GM18517 (cell line): ENCODE measurements around the gene PLB1.

Experiments used
- ATAC-seq: cut with Tn5 transposase; IDR thresholded peaks from one replicate; pipeline ENCODE4 v1.9.1; 2021; ENCODE audit warnings: mild to moderate bottlenecking, moderate library complexity; ENCODE audit not compliant: unreplicated experiment

The PLB1 gene

DNA sequence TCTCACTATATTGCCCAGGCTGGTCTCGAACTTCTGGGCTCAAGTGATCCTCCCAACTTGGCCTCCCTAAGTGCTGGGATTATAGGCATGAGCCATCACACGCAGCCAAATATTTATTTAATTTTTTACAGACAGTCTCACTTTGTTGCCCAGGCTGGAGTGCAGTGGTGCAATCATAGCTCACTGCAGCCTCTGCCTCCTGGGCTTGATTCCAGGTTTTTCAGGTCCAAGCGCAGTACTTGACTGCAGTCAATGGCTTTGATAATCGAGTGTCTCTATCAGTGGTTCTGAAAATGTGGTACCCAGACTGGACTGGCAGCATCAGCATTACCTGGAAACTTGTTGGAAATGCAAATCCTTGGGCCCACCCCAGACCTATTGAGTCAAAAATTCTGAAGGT lies 63.1 kb downstream of the PLB1 start:
- no peak for ATAC-seq

DNA sequence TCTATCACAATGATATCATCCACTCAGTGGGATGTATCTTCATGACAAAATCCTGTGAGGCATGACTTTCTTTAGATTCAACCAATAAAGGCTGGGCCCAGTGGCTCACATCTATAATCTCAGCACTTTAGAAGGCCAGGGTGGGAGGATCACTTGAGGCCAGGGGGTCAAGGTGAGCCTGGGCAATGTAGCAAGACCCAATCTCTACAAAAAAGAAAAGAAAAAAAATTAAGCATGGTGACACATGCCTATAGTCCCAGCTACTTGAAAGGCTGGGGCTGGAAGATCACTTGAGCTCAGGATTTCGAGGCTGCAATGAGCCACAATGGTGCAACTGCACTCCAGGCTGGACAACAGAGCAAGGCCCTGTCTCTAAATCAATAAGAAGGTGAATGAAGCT lies 68.0 kb downstream of the PLB1 start:
- ATAC-seq = no peak

DNA sequence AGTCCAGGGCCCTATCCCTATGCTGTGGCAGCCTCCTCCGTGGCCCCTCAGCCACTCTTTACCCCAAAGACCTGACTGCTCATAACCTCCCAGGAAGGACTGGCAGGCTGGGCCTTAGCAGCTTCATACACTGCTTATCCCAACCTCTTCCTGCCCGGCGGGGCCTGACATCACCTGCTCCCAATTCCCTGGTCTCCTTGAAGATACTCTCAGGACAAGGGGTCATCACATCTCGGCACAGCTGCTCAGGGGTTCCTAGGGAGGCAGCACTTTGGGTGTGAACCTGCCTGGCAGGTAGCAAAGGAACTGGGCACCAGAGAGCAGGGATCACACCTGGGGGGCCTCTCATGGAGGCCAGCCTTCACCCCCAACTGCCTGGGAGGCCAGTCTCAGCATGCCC lies 68.5 kb downstream of the PLB1 start:
- no peak for ATAC-seq

DNA sequence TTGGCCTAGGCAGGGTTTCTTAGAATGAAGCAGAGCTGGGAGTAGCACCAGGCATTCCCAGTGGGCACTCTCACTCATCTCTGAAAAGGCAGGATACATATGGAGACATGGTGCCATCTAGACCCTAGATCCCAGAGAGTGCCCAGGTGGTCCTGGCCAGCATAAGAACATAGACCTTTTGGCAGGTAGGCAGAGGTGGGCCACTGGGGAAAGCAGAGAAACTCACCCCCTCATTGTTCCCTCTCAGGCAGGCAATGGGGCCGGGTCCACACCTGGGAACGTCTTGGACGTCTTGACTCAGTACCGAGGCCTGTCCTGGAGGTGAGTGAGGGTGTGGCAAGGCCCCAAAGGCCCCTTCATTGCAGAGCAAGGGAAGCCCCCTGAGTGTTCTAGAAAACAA lies 69.2 kb downstream of the PLB1 start:
- ATAC-seq = no peak

DNA sequence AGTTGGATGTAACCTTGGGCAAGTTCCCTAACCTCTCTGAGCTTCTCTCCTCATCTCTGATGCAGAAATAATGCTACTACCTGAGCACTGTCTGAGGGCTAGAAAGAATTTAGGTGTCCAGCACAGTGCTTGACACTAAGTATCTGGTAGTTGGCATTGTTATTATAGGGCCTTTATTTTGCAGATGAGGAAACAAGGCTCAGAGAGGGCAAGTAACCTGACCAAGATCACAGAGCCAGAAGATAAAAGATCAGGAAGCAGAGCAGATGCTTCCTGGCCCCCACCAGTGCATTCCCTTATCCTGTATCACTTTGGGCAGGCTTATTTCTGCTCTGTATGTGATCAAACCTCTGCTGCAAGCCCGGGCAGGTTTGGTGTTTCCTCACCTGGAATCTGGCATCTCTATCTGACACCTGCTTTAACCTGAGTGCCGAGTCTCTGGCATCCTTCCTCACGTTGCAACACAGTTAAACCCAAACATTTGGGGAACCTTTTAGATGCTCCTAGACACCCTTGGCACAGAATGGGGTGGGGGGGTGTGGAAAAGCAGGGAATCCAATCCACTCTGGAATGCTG lies 69.9 kb downstream of the PLB1 start:
- no peak for ATAC-seq

DNA sequence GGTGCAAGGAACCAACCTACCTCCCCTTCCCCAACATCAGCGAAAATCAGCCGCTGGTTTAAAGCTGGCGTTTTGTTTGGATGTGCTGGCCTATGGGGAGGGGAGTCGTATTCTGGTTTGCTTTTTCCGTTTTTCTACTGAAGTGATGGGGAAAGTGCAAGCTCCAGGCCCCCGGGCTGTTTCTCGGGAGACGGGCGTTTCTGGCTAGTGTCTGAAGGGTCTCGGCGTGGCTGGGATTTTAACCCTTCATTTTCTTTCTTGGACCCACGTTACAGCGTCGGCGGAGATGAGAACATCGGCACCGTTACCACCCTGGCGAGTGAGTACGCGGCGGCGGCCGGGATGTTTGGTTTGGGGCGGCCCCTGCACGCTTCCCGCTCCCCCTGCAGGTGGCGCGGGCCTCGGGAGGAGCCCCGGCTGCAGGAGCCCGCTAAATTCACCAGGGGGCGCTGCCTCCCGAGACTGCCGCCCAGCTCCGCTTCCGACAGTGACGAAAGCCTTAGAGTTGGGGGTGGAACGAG lies 70.7 kb downstream of the PLB1 start:
- peak; percentile 81 for ATAC-seq

DNA sequence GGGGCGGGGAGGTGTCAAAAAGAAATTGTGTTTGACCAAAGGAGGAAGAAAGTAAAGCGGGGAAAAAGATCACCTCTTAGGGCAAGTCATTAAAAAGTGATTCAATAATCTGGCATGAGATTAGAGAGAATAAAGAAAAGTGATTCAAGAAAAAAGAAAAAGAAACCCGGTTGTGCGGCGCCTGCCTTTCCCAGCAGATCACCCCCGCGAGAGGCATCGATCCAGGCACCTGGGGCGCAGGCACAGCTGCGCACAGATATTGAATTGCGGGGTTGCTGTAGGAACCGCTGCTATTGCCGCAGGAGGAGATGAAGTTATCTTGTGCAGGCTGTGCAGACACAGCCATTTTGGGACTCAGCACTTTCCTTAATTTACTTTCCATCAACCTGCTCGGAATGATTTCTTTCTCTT lies 71.2 kb downstream of the PLB1 start:
- no peak for ATAC-seq

DNA sequence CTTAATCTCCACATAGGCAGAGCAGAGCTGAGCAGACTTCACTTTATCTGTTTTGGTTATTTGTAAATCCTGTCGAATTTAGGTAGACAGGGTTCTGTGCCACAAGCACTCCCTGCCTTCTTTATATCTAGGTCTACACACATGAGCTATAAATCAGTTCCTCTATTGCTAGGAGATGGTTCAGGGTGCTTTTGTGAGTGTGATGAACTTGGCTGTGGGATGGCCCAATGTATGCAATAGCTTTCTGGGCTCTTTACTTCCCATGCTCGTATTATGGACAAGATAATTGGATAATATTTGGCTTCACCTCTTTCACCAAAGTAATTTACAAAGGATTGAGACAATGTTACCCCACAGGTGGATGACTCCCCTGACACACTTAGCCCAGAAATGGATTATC lies 72.2 kb downstream of the PLB1 start:
- ATAC-seq = no peak

DNA sequence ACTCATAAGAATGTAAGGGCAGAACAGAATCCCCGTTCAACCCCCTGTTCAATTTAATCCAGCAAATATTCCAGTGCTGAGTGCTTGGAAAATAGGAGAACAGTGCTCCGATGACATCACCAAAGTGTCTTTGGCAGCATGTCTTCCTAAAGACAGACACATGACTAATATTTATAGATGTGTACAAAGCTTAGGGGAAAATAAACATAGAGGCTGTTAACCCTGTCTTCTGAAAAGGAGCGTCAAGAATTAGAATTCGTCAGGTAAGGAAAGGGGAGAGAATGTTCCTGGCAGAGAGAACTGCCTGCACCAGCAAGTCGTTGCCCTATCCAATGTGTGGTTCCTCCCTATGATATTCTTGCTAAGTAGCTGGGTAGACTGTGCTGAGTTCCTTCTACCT lies 72.7 kb downstream of the PLB1 start:
- ATAC-seq = no peak

DNA sequence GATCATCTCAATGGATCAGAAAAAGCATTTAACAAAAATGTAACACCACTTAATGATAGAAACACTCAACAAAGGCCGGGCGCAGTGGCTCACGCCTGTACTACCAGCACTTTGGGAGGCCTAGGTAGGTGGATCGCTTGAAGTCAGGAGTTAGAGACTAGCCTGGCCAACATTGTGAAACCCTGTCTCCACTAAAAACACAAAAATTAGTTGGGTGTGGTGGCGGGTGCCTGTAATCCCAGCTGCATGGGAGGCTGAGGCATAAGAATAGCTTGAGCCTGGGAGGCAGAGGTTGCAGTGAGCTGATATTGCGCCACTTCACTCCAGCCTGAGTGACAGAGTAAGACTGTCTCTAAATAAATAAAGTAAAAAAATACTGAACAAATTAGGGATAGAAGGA lies 74.6 kb downstream of the PLB1 start:
- no peak for ATAC-seq

DNA sequence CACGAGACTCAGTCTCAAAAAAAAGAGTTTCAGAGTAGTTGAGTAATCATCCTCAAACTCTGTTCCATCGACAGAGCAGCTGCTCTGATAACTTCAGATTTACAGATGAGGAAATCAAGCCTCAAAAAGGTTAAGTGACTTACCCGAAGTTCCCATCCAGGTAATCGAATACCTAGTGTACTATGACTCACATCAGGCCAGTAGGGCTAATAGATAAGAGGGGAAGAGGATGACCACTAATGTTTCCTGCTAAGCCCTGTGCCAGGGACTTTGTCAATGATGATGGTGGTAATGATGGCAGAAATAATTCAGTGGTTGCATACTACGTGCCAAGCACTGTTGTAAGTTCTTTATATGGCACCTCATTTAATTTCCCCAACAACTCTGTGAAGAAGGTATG lies 80.9 kb downstream of the PLB1 start:
- ATAC-seq = no peak

DNA sequence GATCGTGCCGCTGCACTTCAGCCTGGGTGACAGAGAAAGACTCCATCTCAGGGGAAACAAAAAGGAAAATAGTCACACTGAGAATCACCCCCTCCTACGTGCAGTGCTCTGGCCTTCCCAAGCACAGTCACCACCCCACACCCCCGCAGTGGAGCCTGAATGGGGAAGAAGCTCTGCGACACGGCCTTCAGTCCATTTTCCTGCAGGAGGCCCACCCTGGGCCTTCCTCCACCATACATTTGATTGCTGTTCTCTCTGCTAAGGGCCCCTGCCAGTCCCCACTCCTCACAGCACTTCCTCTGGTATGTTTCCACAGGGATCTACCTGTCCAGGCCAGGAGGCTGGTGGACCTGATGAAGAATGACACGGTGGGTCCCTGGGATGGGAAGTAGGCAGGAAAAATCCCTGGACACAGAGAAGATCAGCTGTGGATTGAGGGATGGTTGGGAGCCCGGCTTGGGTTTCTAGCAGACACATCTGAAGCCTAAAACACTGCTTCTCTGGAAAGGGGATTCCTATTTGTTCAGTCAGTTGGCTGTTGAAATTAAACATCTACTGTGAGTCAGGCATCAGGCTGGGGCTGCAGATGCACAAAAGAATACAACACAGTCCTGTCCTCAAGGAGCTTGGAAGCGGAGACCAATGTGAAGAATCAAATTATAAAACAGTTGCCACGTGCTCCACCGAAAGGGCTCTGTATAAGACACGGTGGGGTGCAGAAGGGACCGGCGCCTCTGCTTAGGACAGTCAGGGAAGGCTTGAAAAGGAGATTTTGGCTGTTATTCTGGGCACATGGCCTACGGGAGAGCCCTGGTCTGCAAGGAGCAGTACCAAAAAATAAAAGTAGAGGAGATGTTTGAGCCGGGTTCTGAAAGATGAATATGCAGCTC lies 82.2 kb downstream of the PLB1 start:
- no peak for ATAC-seq

DNA sequence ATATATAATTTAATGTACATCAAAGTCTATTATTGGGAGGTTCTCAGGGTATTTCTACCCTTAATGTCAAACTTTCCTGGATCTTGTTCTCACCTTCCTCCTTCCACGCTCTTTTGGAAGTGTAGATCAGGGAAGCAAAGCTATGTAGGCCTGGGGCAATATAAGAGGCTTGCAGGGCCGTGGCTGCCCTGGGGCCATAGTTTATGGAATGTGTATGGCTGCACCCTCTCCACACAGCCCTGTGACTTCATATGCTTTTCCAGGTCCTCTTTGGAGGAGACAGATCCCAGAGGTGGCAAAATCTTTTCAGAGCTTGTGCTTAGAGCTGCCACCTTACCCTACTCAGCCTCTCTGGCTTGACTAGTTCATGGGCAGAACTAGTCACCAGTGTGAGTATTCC lies 82.9 kb downstream of the PLB1 start:
- no peak for ATAC-seq

DNA sequence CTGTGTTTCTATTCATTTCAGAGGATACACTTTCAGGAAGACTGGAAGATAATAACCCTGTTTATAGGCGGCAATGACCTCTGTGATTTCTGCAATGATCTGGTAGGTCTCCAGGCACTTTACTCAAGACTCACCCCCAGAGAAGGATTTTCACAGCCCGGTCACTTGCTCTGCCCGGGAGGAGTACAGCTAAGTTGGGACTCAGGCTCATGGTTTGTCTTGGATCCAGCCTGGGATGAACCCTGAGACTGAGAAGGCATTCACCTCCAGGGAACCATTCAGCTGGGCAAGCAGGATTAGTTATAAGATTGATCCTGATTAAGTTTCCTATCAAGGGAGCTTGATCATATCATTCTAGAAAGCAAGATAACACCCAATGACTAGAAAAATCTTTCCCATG lies 83.7 kb downstream of the PLB1 start:
- ATAC-seq = no peak

DNA sequence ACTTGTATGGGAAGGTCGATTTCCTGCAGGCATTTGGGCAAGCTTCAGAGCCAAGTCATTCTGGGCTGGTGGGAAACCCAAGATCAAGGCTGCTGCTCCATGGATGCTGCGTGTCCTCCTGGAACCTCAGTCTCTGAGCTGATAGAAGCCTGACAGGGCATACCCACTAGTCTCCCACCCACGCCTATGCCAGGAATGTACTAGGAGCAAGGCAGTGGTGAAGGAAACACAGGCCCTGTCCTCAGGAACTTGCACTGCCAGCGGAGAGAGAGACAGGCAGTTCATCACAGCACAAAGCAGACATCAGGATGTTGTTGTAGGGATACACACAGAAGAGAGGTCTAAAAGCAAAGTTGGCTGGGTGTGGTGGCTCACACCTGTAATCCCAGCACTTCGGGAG lies 84.2 kb downstream of the PLB1 start:
- no peak for ATAC-seq

DNA sequence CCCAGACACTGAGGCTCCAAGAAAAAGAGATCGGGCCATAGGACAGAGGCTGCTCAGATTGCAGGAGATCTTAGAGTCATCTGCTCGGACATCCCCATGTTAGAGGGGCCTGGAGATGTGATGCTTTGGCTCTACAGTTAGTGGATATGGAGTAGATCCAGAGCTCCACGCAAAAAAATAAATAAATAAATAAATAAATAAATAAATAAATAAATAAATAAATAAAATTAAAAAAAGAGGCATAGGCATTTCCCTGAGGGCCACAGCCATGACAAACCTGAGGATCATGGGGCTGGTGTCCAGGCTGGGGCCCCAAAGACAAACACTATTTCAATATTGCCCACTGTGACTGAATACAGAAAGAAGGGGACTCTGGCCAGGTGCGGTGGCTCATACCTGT lies 85.5 kb downstream of the PLB1 start:
- no peak for ATAC-seq

DNA sequence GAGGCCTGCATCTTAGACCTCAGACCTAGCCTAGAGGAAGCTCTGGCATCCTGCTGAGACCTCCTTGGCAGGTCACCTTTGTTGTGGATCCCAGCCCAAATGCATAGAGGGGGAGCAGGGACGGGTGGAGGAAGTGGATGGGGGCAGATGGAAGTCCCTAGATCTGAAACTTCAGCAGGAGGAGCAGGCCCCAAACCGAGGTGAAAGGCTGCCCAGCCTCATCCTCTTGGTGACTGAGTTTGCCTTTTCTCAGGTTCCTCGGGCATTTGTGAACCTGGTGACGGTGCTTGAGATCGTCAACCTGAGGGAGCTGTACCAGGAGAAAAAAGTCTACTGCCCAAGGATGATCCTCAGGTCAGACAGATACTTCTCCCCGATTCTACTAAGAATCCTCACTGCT lies 86.3 kb downstream of the PLB1 start:
- ATAC-seq = no peak

DNA sequence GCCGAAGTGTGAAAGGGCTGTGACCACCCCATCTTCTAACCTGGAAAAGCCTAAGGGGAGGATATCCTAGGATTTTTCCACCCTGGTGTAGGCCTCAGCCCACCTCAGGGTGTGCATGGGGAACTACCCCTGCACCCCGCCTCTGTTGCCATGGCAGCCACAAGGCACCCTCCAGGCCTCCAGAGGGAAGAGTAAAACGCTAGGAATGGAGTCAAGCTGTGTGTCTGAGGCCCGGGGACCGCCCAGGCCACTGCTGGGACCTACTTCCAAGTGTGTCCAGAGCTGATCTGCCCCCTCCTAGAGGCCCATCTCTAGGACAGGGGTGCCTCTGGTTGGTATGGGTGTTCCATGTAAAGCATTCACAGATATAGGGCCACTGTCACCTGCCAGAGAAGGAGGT lies 86.7 kb downstream of the PLB1 start:
- ATAC-seq = no peak

DNA sequence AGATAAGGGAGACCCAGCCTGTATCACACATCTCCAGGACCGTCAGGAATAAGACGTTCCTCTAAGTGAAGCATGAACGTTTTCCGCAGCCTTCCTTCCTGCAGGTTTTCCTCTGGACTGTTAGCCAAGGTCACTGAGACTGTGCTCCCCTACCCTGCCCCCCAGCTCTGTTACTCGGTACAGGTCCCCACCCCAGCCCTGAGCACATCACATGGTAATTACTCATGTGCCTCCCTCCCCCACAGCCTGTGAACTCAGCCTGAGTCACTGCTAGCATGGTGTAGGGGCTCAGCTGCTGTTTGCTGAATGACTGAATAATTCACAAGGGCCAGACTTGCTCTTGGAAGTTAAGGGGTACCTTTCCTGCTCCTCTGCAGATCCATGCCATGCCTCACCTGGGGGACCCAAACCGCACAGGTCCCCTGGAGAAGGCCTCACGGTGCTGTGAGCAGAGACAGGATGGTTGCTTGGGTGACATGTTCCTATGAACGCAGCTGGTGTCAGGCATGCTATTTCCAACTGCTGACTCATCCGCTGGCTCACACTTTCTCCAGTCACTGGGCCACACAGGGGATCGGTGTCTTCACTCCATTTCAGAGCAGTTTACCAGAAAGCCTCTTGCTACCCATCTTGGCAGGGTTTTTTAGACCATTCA lies 88.2 kb downstream of the PLB1 start:
- no peak for ATAC-seq

DNA sequence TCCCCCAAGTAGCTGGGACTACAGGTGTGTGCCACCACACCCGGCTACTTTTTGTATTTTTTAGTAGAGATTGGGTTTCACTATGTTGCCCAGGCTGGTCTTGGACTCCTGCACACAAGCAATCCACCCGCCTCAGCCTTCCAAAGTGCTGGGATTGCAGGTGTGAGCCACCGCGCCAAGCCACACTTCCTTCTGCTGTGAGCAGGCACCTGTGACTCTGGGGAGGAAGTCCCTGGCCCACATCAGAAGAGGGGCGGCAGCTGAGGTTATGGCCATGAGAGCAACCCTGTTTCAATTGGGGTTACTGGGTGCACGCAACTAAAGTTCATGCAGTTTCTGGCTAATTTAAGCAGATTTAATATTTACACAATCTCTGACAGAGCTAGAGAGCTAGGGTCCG lies 91.0 kb downstream of the PLB1 start:
- ATAC-seq = no peak

DNA sequence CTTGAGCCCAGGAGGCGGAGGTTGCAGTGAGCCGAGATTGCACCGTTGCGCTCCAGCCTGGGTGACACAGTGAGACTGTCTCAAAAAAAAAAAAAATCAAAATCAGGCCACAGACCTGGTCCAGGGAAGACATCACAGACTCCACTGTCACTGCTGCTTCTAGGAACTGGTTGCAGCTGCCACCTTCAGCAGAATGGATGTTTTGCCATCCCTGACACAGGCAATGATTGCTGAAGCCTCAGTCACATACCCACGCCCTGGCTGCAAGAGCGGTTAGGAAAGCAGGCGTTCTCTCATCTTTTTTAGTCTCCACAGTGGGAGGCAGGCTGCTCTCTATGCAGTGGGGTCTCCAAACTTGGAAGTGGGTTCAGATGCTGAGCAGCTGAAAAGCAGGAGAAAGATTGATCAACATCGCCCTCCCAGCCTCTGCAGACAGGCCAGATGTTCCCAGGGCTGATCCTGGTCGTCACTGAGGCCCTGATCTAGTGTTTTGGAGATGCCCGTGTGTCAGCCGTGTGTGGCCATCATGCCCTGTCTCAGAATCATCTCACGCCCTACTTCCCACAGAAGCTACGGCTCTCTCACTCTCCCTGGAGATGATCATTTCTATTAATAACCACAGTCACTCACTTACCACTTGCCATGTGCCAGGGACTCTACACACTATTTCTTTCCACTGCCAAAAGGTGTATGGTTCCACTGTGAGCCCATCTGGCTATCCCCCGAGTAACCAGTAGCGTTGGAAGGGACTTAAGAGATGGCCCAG lies 91.8 kb downstream of the PLB1 start:
- ATAC-seq = no peak
